Kidney (tissue), 14 donors: ENCODE data around the gene RAVER2. TPM values are rescaled to one million over a fixed set of nuclear protein-coding genes. Genes with fewer than 3 reads are reported as not detected.

Experiments used
- DNase-seq, 5 donors: peaks; one replicate each; pipeline ENCODE4 v3.0.0-alpha.2; 2013 to 2020
- FAIRE-seq: peaks from 2 replicates; lab custom pipeline; 2012; peaks lifted over from hg19 to GRCh38; lab: Jason Lieb, UNC
- H3K27ac ChIP-seq, 2 donors: one replicate each; pipeline ENCODE4 v1.7.0; 2013; ENCODE audit warnings: low read depth in 2 of 2, low read length in 2 of 2, inconsistent platforms in 1 of 2
- H3K27me3 ChIP-seq: one replicate; pipeline ENCODE4 v1.7.1; 2013; ENCODE audit warnings: low read length, inconsistent platforms; ENCODE audit not compliant: control insufficient read depth, insufficient read depth
- H3K36me3 ChIP-seq, 3 donors: one replicate each; pipeline versions ENCODE4 v1.7.0 to v1.7.1; 2013; ENCODE audit warnings: low read length in 3 of 3, control low read depth in 1 of 3, inconsistent platforms in 1 of 3; ENCODE audit not compliant: insufficient read depth in 3 of 3, control insufficient read depth in 2 of 3
- H3K4me1 ChIP-seq, 3 donors: one replicate each; pipeline versions ENCODE4 v1.7.0 to v1.7.1; 2013; ENCODE audit warnings: low read length in 3 of 3, inconsistent platforms in 1 of 3, low read depth in 1 of 3; ENCODE audit not compliant: control insufficient read depth in 2 of 3, insufficient read depth in 2 of 3
- H3K4me3 ChIP-seq, 3 donors: one replicate each; pipeline versions ENCODE4 v1.7.0 to v1.8.1; 2013; ENCODE audit warnings: low read length in 3 of 3, control low read depth in 1 of 3, inconsistent platforms in 1 of 3
- H3K9ac ChIP-seq, 3 donors: one replicate each; pipeline versions ENCODE4 v1.7.0 to v1.7.1; 2013; ENCODE audit warnings: low read length in 3 of 3, control low read depth in 1 of 3, inconsistent platforms in 1 of 3
- H3K9me3 ChIP-seq, 3 donors: one replicate each; pipeline versions ENCODE4 v1.7.0 to v1.7.1; 2013; ENCODE audit warnings: low read length in 3 of 3, control low read depth in 1 of 3, inconsistent platforms in 1 of 3; ENCODE audit not compliant: control insufficient read depth in 2 of 3, insufficient read depth in 1 of 3
- intact Hi-C: fragments of 100-400 bp; cut with DNase I; formaldehyde crosslinking; loops from one replicate; pipeline ENCODE4 v1.11.1; 2022
- polyA plus RNA-seq: library from polyadenylated mRNA; stranded (reverse); fragments of 350-450 nt; fragmentation: Illumina TruSeq; extraction: RNeasy Lipid Tissue Mini Kit (QIAGEN cat#74804); gene quantifications from one replicate; pipeline ENCODE4 v1.2.3, GENCODE V29; 2014; ENCODE audit warnings: low read depth, low replicate concordance; ENCODE audit not compliant: insufficient read depth
- total RNA-seq: library from RNA; stranded (reverse); fragmentation: NEBNext Ultra II Directional; extraction: Animal tissue kit (Norgen Biotek cat#: 25700); gene quantifications from one replicate; pipeline ENCODE4 v1.2.1, GENCODE V29; 2021
- TF ChIP-seq, protein P1 (sequence below): IDR thresholded peaks from 3 replicates; pipeline ENCODE4 v1.5.1; 2012; ENCODE audit warnings: mild to moderate bottlenecking, moderate library complexity, borderline replicate concordance; ENCODE audit not compliant: insufficient read depth; ENCODE audit errors: extremely low read depth
- donor health status: control.
- donor health status: control.
- donor health status: control.
- donor health status: control.
- donor health status: control.
- donor health status: DM: yes; HTN: yes; CAD: no.
- donor health status: Normal renal cell carcinoma (clear cell type).

The RAVER2 gene
- total and polyA plus RNA-seq, 2 donors from 2014 or later: 7.7 to 9.4 TPM

DNA sequence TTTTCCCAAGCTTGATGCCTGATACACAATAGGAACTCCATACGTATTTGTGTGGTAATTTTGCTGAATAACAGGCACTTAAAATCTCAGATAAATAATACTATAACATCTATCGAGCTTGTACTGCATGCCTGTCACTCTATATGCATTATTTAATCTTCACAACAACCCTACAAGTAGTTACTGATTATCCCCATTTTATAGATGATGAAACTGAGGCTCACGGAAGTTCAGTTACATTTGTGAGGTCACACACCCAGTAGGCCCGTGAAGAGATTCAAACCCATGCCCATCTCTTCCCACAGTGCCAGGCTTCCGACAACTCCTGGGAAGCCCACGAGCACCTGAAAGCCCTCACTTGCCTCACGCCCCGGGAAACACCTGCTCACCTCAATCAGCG lies 98.8 kb downstream of the RAVER2 start:
- Histone ChIP-seq H3K9ac (no peak overlapping the region), H3K4me3 (no peak overlapping the region), H3K4me1 (no peaks in the 10 kb centered on the region), H3K36me3 (peaks cover 4 to 58% (median 42%) of the 10 kb centered on the region in 3 donors), H3K27ac (no peak overlapping the region), H3K27me3 (no peaks in the 10 kb centered on the region), H3K9me3 (no peaks in the 10 kb centered on the region)
- intact Hi-C loops: no loop called here
- TF ChIP-seq, protein P1, sequence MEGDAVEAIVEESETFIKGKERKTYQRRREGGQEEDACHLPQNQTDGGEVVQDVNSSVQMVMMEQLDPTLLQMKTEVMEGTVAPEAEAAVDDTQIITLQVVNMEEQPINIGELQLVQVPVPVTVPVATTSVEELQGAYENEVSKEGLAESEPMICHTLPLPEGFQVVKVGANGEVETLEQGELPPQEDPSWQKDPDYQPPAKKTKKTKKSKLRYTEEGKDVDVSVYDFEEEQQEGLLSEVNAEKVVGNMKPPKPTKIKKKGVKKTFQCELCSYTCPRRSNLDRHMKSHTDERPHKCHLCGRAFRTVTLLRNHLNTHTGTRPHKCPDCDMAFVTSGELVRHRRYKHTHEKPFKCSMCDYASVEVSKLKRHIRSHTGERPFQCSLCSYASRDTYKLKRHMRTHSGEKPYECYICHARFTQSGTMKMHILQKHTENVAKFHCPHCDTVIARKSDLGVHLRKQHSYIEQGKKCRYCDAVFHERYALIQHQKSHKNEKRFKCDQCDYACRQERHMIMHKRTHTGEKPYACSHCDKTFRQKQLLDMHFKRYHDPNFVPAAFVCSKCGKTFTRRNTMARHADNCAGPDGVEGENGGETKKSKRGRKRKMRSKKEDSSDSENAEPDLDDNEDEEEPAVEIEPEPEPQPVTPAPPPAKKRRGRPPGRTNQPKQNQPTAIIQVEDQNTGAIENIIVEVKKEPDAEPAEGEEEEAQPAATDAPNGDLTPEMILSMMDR: no peak
- FAIRE-seq (no peak), DNase-seq (no peak)

- TF ChIP-seq, protein P1: no peak
- H3K4me3 ChIP-seq: no peak overlapping the region
- FAIRE-seq: no peak
- peaks cover 4 to 56% (median 43%) of the 10 kb centered on the region in 3 donors for H3K36me3 ChIP-seq
- no peak overlapping the region for H3K9ac ChIP-seq
- no peaks in the 10 kb centered on the region for H3K4me1 ChIP-seq
- H3K9me3 ChIP-seq: no peaks in the 10 kb centered on the region
- intact Hi-C loops: no loop called here
- DNase-seq: no peak
- H3K27me3 ChIP-seq: no peaks in the 10 kb centered on the region
- H3K27ac ChIP-seq: no peak overlapping the region
Observed at GRCh38 chr1:64844175-64844574, 99.3 kb downstream of the RAVER2 start.

GRCh38 chr1:64844609-64845008 lies 99.7 kb downstream of the RAVER2 start:
- intact Hi-C loops: no loop called here
- FAIRE-seq: no peak
- H3K36me3 ChIP-seq: peaks cover 4 to 53% (median 40%) of the 10 kb centered on the region in 3 donors
- H3K4me3 ChIP-seq: no peak overlapping the region
- no peaks in the 10 kb centered on the region for H3K27me3 ChIP-seq
- H3K9me3 ChIP-seq: no peaks in the 10 kb centered on the region
- no peaks in the 10 kb centered on the region for H3K4me1 ChIP-seq
- H3K9ac ChIP-seq: no peak overlapping the region
- TF ChIP-seq, protein P1: no peak
- H3K27ac ChIP-seq: no peak overlapping the region
- DNase-seq: no peak

DNA sequence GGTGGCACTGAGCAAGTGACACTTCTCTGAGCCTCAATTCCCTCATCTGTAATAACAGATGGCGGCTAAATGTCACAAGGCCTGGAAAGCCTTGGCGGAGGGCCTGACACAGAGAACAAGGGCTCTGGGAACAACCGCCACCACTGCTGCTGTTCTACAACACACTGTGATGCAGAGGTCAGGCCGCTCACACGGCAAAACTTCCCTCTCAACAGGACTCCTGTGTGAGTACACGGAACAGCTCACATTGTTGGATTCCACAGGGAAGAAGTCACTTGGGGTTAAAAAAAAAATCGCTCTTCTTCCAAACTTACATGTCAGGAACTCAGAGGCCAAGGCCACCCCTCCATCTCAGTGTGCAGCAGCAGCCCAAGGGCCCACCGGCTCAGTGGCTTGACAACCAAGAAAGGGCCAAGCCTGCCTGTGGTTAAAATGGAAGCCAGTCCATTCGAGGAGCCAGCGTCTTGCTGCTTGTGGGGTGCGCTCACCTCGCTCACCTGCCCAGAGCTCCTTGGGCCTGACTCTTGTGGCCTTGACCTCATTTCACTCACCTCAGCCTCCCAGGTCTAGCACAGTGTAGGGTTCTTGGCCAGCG lies 101.1 kb downstream of the RAVER2 start:
- FAIRE-seq: no peak
- Histone ChIP-seq H3K9ac (no peak overlapping the region), H3K4me1 (no peaks in the 10 kb centered on the region), H3K36me3 (peaks cover 4 to 47% (median 35%) of the 10 kb centered on the region in 3 donors), H3K27ac (no peak overlapping the region), H3K4me3 (no peak overlapping the region), H3K9me3 (no peaks in the 10 kb centered on the region), H3K27me3 (no peaks in the 10 kb centered on the region)
- TF ChIP-seq, protein P1: no peak
- intact Hi-C loops: no loop called here
- no peak for DNase-seq
